NOMO-1 treated with DMSO at 0.1 percent for 48 hours (cell line): ENCODE measurements around the gene GSE1.

Experiments
- DNase-seq: peaks from one replicate; lab custom pipeline; 2025; ENCODE audit not compliant: unreplicated experiment; lab: John Stamatoyannopoulos, UW

The GSE1 gene

DNA sequence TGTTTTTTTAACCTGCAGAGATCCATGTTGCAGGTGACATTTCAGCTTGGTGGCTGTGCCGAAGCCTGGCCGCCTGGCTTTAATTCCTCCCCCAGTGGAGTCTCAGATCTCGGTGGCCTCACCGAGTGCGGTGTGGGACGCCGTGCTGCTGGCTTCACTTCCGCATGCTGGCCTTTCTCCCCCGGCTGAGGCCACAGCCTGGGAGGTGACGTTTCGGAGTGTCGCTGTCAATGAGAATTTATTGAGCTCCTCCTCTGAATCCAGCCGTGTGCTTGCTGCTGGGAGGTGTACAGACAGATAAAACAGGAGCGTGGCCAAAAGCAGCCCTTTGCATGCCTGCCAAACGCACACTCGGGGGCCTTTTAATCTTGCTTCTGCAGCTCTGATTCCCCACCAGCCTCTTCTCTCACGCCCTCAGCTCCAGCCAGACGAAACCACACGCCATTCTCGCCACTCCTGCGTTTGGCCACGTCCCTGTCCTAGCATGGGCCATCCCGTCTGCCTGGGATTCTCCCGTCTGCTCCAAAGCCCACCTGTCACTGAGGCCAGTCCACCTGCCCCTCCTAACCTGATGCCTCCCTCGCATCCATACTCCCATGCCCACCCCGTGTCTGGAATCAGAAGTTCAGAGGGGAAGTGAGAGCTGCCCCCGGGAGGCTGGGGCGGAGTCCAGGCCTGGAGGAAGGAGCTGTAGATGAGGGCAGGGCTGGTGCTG, 3.6 kb downstream of the GSE1 start:
- DNase-seq = peak; percentile 94

DNA sequence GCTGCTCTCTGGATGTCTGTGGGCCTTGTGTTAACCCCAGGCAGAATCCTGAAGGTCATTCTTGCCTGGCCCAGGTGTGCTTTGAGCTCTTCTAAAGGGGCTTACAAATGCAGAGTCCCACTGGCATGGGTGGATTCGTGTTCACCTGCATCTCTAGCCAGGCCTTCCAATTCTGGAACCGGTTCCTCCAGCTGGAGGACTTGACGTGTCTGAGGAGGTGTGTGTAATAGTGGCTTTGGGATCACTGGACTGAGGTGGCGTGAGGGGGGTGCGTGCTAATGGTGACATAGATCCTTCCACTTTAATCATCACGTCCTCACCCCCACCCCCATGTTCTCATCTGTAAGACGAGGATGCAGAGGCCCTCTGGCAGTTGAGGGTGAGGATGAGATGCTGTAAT, 4.8 kb downstream of the GSE1 start:
- DNase-seq = no peak

DNA sequence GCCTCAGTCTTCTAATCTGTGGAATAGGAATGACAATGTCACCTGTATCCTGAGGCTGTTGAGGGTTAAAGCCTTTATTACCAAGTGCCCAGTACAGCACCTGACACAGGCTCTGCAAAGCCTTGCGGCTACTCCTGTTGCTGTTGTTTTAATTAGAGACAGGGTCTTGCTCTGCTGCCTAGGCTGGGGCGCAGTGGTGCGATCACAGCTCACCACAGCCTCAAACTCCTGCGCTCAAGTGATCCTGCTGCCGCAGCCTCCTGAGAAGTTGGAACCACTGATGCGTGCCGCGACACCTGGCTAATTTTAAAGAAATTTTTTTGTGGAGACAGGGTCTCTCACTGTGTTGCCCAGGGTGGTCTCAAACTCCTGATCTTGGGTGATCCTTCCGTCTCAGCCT, 5.4 kb downstream of the GSE1 start:
- DNase-seq = no peak

DNA sequence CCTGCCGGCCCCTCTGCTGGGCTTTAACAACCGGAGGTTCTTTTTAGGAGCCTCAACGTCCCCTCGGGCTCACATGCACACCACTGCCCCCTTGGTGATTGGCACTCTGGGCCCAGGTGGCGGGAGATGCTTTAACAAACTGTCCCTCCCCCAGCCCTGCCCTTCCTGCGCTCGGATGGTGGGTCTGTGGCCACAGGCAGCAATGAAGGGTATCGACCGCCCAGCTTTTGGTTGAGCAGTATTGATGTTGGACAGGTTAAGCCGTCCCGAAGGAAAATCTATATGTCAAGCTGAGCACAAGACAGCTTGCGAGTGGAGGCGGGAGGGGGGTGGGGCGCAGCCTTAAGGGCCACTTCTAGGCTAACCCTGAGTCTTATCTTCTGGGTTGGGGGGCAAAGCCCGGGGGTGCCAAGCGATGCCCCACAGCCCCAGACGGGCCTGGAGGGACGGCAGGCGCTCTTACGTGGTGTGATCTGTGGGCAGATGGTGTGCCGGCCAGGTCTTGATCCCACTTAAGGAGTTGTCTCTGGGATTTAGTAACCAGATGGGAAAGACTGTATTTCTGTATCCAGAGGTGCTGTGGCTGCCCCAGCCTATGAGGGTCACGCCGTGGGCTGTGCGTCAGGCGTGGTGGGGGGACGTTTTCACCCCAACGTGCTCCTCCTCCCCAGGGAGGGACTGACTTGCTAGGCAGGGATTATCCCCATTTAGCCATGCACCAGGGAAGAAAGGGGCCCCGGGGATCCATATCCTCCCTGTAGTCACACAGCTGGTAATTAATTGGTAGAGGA, 6.2 kb downstream of the GSE1 start:
- DNase-seq = no peak

DNA sequence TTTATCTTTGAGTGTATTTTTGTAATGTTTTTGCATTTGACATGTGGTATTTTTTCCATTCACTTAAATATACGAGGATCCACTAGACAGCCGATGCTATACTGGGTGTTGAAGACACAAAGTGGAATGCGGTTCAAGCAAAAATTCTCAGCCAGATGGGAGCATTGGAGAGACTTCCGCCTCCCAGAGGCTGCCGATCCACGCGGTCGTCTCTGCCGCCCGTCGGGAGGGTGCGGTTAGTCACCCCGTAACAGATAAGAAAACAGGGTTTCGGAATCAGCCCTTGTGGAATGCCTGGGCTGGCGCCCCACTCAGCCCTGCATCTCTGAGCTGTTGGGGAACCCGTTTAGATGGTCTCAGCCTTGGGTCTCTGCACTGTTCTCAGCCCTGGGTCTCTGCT, 7.3 kb downstream of the GSE1 start:
- no peak for DNase-seq

DNA sequence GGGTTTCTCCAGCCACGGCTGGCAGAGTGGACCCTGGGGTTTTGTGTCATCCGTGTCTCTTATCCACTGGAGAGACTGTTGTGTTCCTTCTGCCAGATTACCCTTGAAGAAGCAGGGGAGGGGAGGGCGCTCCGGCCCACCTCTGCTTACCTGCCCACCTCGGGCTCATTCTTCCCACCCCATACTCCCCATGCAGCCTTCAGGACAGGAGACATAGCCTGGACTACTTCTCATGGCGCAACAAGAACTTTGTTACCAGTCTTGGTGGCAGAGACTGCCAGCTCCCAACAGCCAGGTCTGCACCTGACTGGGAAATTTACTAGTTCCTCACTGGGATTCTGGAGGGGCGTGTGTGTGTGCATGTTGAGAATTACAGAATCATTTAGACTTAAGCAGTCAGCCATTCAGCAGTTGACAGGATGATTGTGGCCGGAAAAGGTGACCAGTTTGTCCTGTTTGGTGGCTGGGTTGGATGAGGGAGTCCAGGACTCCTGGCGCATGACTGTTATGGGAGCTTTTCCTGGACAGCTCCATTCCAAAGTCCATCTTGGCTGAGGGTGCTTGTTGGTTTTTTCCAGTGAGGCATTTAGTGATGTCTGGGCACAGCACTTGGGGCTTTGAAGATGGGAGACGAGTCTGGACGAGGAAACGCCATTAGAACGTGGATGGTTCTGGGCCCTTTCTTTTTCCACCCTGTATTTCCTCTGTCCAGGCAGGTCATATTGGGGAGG, 8.7 kb downstream of the GSE1 start:
- no peak for DNase-seq

DNA sequence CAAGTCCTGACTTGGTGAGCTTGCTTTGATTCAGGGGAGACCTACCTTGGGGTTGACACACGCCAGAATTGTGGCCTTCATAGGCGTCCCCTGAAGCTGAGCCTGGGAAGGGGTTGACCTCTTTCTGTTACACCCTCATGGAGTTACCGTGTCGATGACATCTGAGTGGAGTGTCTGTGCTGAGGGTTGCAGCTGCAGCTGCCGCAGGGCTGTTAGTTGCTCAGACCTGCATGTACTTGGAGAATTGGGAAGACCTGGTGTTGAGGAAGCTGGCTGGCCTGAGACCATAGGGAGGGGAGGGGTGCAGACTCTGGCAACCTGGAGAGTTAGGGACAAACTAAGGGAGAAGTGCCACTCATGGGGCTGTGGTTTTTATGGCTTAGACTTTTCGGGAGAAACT, 9.6 kb downstream of the GSE1 start:
- no peak for DNase-seq

DNA sequence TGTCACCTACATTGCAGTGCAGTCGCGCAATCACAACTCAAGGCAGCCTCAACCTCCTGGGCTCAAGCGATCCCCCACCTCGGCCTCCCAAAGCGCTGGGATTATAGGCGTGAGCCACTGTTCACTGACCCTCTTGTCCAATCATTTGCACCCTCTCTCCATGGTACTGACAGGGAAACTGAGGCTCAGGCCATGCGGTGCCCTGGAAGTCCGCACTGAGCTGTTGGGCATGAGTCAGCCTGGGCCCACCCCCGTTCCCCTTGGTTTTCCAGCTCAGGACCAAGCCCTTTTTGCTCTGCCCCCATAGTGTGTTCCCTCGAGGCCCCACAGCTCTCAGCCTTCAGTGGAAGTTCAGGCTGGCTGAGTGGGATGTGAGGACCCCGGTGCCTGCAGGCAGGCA, 10.1 kb downstream of the GSE1 start:
- DNase-seq = no peak

DNA sequence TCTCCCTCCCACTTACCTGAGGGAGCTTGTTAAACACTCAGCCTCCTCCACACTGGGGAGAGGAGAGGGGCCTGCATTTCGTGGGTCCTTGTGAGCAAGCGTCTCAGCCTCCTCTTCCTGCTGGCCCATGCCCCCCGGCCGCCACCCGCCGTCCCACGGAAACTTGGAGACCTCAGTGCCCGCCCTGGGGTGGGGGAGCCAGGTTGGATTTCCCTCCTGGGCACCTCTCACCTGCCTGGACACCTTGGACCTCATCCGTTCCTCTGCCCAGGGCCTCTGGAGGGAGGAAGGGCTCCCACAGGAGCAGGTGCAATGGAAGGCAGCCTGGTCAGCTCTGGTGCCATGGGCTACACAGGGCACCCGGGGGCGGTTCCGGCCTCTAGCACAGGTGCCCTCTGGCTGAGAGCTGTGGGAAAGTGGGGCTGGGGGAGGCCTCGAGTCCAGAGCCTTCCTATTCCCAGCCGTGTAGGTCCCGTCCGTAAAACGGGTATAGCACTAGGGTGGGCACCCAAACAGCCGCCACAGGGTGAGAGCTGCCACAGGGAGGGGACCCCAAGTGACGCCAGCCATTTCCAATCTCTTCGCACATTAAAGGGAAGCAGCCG, 11.0 kb downstream of the GSE1 start:
- DNase-seq = no peak

DNA sequence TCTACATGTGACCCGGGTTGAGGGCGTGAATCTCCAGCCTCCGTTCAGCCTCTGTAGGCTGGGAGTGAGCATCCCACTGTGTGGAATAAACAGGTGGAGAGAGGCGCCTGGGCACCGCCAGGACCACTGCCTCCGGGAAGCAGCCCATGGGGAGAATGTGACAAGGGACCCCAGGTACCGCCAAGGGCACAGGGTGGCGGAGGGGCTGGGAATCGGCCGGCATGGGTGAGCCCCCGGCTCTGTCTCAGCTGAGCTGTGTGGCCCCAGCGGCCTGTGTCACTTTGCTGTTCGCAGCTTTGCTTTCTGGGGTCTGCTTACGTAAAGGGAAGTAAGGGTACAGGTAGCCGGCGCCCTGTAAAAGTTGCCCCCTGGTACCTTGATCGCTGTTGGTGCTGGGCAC, 11.5 kb downstream of the GSE1 start:
- no peak for DNase-seq

DNA sequence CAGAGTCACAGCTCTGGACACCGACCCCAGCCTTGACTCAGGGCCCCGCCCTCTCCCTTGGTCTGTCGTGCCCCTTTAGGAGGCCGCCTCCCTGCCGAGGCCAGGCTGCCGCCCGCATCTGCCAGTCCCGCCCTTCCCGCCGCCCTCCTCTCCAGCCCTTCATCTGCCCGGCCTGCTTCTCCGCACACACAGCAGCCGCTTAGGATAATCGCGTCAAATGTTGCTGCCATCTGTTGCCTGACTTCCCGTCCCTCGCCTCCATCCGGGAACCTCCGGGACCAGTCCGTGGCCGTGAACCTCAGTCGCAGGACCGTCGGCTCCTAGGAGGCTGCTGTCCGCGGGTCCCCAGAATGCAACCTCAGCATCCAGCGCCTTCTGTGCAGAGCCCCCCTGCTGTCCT, 11.9 kb downstream of the GSE1 start:
- no peak for DNase-seq

DNA sequence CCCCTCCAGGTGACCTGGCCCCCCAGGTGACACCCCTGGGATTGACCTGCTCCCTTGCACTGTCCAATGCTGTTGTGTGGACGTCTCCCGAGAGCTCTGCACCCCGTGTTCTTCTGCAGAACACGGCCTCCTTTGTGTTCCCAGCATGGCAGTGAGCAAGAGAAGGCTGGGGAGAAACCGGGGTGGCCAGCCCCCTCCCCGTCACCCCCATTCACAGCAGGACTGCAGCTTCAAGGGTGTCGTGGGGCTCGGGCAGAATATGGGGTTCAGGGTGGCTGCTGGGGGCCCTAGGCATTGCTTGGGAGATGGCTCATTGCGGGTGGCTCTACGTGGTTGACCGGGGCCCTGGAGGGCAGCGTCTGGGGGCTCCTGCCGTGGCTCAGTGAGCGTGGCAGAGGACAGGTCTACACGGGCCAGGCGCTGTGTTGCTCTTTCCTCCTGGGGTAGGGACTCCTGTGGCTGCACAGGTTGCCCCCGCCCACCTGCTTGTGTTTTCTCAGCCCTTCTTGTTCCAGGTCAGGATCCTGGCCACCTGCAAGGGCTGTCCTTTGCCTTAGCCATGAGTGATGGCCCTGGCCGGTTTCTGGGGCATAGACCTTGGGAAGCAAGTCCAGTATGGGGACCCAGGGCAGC, 12.5 kb downstream of the GSE1 start:
- DNase-seq = no peak

DNA sequence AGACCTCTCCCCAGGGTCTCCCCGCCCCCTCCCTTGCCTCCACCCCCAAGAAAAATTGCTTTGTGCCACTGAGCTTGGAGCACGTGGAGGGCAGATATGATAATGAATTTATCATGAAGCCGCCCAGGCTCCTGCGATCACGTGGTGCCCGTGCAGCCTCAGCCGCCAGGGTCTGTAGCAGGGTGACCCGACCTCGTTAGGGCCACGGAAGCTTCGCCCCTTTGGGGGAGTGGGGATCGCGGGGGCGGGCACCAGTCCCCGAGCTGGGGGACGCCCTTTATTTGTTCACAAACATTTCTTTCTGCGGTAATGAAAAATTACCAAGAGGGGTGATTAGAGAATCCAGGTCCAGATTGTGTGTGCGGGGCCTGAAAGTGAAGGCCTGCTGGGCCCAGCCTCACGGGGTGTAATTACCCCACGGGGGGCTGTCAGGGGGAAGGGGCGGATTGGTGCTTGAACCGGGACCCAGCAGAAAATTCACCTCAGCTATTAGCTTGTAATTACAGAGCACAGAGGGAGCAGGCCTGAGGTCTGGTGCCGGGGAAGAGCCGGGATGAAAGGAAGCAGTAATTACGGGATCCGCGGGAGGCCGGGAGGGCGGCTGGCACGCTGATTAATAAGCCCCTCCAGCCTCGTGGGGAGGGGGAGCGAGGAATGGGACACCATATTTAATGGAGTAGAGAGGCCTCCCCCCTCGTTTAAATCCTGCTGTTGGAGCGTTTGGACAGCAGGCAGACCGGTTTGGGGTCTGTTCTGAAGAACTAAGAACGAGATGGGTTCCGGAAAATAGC, 13.3 kb downstream of the GSE1 start:
- DNase-seq = no peak

DNA sequence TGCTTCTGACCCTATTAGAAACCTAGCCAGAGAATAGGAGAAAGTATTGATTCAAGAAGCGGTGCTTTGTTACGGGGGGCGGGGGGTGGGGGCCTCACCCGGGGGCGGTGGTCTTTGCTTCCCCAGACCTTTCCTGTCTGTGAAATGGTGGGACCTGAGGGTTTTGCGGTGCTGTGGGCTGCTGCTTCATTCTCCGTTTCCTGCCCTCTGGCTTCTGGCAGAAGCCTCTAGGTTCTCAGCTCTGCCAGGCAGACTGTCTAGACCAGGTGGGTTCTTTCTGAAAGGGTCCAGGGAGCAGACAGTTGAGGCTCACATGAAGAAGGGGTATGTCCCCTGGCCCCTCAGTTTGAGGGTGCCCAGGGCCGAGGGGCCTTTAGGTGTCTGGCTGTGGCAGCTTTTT, 14.0 kb downstream of the GSE1 start:
- no peak for DNase-seq

DNA sequence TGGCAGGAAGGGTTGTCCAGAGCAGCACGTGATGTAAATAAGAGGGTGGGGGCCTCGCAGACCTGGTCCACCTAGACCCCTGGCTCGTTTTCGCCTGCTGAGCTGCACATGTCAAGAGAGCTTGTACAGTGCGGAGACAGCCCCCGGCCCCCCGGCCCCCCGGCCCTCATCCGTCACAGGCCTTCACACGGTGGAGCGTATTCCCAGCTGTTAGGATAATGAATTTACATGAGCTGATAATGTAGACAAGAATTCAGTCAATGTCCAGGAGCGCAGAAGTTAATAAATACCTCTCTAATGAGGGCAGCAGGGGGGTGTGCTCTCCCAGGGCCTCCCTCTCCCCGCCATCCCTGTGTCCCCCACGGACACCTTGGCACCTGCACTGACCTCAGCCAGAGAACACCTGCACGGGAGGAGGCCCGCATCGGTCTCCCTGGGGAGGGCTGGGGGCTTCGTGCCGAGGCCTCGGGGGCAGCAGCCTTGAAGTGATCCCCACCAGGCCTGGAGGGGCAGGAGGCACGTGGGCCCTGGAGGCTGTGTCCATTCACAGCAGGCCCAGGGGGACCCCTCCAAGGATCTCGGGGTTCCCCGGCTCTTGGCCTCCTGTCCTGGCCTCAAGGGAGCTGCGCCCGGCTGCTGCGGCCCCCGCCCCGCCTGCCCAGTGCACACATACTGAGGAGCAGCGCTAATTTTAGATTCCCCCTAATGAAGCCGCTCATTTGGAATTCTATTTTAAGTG, 14.6 kb downstream of the GSE1 start:
- DNase-seq = no peak

DNA sequence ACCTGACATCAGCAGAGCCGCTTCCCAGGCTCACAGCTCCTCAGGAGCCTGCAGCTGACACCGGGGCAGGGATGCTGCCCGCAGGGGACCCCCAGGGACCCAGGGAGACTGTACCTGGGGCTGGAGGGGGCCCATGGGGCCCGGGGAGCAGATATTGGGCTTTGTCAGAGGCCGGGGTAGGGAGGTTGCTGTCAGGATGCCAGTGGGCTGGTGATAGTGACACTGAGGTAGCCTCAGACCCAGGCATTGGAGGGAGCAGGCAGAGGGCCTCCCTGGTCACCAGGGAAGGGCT, 15.1 kb downstream of the GSE1 start:
- no peak for DNase-seq

DNA sequence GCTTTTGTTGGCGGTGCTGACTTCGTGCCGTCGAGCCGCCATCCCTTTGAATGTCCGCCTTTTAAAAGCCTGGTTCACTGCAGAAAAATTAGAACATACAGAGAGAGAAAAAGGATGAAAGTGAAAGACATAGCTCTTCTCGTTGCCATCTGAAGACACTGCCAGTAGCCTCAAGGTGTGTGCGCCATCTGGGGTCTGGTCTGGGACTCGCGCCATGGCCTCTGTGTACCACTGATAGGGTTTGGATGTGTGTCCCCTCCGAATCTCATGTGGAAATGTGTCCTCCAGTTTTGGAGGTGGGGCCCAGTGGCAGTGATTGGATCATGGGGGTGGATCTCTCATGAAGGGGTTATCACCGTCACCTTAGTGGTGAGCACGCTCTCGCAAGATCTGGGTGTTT, 15.5 kb downstream of the GSE1 start:
- no peak for DNase-seq

DNA sequence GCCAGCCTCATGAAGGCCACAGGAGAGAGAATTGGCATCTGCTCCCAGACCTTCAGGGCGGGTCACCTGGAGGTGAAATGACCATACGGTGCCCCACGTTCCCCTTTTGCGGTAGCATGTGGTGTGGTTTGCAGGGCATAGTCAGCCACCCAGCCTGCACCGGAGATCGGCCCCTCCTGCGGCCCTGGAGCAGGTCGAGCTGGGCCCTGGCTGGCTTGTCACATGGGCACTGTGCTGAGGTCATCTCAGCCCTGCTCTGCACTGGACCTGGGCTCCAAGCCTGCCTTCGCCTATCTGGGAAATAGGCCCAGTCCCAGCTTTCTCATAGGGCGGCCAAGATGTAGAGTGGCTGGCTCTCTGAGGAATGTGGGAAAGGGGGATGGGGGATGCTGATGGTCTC, 16.2 kb downstream of the GSE1 start:
- DNase-seq = no peak

DNA sequence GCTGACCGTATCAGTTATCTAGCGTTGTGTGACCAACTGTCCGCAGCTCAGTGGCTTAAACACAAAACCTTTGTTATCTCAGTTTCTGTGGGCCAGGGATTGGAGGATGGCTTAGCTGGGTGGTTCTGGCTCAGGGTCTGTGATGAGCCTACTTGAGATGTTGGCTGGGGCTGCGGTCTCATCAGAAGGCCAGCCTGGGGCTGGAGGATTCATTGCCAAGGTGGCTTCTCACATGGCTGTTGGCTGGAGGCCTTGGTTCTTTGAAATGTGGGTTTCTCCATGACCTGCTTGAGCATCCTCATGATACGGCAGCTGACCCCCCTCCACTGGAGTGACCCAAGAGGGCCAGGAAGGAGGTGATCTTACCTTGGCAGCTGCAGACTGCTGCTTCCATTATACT, 16.7 kb downstream of the GSE1 start:
- no peak for DNase-seq

DNA sequence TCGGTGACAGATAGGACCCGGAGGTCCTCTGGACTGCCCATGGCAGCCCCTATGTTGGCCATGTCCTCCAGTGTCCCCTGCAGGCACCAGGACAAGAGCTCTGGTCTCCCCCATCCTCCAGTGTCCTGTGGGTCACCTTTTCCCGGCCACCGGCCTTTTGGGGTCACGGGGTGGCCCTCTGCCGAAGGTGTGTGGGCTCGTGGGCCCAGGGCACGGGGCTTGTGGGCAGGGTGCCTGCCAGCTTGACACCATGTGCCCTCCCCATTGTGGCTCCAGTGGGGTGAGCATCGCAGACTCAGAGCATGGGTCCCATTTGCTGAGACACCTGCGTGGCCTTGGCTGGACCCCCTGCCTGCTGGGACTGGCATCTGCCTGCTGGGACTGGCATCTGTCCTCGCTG, 18.1 kb downstream of the GSE1 start:
- no peak for DNase-seq
